GM10266 (cell line): ENCODE measurements around the gene SPATS2L.

Experiments
- DNase-seq: peaks from one replicate; pipeline ENCODE4 v3.0.0; 2012; ENCODE audit errors: extremely low spot score
- TF ChIP-seq, protein P1 (sequence below): IDR thresholded peaks from 2 replicates; pipeline ENCODE4 v1.5.1; 2012; ENCODE audit warnings: mild to moderate bottlenecking, low read depth; ENCODE audit not compliant: control insufficient read depth, insufficient read depth; ENCODE audit errors: missing control alignments

The SPATS2L gene

DNA sequence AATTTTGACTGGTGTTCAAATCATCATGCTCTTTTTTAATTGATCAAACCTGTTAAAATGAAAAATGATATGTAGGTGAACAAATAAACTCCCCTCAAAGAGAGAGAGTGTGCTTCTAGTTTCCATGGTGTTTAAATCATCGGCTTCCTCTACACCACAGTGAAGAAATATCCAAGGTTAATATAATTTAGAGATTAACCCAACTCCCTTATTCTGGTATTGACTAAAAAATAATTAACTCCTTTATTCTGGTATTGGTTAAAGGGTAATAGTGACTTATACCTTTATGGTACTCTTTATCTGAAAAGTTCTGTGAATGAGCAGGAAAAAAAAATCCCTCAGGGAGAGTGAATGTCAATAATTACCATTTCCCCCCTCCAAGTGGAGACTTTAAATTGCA lies 93.1 kb downstream of the SPATS2L start:
- no peak for DNase-seq

DNA sequence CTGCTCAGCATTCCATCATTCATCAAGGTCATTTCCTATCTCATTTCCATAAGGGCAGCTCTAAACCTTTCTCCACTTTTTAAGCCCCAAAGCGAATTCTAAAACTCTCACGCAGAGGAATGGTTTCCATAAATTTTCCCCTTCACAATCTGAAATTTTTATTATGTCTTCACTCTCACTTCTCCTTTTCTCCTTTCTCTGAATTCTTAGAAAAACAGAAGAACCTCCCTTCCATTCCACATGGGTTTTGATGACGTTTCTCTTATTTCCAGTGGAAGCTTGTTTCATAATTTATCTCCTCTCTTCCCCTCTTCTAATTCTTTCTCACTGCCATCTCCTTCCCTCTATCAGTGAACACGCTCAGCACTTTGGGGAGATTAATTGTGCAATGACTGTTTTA lies 97.3 kb downstream of the SPATS2L start:
- no peak for DNase-seq
- TF ChIP-seq, protein P1, sequence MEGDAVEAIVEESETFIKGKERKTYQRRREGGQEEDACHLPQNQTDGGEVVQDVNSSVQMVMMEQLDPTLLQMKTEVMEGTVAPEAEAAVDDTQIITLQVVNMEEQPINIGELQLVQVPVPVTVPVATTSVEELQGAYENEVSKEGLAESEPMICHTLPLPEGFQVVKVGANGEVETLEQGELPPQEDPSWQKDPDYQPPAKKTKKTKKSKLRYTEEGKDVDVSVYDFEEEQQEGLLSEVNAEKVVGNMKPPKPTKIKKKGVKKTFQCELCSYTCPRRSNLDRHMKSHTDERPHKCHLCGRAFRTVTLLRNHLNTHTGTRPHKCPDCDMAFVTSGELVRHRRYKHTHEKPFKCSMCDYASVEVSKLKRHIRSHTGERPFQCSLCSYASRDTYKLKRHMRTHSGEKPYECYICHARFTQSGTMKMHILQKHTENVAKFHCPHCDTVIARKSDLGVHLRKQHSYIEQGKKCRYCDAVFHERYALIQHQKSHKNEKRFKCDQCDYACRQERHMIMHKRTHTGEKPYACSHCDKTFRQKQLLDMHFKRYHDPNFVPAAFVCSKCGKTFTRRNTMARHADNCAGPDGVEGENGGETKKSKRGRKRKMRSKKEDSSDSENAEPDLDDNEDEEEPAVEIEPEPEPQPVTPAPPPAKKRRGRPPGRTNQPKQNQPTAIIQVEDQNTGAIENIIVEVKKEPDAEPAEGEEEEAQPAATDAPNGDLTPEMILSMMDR, result no peak

More for the DNA sequence above, 93.1 kb downstream of the SPATS2L start:
- TF ChIP-seq, protein P1, result no peak

DNA sequence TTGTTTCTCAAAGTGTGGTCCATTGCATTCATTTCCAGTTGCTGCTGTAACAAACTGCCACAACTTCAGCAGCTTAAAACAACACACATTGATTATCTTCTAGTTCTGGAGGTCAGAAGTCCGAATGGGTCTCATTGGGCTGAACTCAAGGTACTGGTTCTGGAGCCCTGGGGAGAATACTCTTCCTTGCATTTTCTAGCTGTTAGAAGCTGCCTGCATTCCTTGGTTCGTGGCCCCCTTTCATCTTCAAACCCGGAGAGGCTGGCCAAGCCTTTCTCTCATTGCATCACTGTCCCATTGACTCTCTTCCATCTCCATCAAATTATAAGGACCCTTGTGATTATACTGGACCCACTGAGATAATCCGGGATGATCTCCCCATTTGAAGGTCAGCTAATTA lies 98.1 kb downstream of the SPATS2L start:
- no peak for DNase-seq

DNA sequence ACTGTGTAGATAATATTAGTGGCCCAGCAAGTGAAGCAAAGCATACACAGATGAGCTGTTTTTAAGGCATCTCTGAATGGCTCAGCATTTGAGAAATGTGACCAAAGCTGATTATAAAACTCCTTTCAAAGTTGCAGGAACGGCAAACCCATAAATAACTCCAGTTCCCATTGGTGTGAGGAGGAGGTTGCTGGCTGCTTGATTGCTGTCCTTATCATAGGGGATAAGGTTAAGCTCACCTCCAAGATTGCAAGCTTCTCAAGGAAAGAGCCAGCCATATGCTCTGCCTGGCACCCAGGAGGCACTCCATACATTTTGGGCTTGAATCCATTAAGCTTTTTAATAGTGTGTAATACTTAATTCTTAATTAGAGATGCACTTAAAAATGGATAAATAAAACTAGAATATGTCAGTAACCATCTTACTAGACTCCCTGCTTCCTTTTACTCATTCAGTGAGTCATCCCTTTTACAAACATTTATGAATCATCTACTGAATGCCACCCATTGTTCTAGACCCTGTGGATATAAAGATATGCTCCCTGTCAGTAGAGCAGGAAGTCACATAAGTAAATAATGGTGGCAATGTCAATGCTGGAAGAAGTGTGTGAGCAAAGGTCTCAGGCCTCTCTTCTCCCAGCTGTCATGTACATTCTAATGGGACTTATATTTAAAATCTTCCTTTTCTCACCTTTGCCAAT lies 99.3 kb downstream of the SPATS2L start:
- DNase-seq, result no peak
- TF ChIP-seq, protein P1, result no peak

More for the DNA sequence above, 98.1 kb downstream of the SPATS2L start:
- TF ChIP-seq, protein P1, result no peak

DNA sequence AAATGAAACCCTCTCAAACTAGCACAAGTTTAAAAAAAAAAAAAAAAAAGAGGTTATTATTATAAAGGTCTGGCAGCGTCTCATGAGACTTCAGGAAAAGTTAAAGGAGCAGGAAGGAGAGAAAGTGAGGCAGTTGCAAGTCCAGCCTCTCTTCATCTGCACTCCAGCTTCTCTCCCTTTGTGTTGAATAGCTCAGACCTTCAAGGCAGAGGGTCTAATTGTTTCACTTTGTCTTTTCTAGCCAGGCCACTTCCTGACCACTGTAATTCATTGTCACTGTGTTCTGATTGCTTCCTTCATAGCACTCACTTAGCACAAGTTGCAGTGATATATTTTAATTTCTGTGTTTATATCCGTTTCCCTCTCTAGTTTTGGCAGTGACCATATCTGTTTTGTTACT lies 99.9 kb downstream of the SPATS2L start:
- DNase-seq, result no peak

DNA sequence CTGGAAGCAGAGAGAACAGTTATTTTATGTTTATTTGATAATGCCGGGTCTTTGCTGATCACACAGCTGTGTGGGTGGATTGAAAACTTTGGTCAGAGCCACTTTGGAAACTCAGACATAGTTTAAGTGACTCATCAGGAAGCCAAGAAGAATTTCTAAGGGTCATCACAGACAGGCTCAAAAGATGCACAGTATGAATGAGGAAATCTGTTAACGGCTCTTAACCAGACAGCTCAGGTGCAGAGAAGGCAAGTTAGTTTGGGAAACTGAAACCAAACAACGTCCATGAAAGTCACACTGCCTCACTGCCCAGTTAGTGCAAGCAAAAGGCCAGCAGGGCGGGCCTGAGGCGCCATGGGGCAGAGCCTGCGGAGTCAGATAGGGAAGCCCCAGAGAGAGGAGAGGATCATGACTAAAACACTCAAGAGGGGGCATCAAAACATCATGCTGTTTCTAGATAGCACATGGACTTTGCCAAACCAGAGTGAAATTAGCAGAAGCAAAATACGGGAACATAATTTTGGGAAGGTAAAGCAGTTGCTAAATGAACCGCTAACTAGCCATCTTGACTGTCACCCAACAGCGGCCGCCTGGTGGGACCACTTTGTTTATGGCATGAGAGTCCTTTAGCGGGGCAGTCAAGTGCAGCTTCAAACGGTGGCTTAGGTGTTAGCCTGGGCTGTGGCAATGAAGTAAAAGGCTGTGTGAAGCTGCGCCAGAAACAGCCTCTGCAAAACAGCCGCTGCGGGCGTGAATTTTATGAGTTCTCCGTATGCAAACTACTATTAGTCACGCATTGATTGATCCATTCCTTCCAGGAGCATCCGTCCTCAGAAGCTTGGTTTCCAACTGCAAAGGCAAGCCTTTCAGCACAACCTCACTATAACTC lies 102.2 kb downstream of the SPATS2L start:
- TF ChIP-seq, protein P1, result no peak
- no peak for DNase-seq

More for the DNA sequence above, 99.9 kb downstream of the SPATS2L start:
- TF ChIP-seq, protein P1, result no peak

DNA sequence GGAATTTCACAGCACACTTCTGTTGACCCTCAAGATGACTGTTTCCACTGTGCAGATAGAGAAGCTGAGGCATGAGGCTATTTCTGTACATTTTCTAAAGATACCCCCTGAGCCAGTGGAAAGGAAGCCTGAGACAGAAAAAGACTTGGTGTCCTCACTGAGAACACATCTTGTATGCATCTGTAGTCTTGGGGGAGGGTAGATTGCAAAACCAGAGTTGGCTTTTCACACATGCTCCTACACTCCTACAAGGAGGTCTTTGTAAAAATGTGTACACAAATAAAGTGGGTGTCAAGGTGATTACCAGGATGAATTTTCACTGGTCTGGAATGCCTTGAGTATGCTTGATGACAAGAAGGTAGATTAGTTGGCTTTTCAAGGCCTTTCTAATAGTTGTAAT lies 105.3 kb downstream of the SPATS2L start:
- no peak for DNase-seq
- TF ChIP-seq, protein P1, result no peak
